Common myeloid progenitor, CD34-positive (primary cell): Measurements from ENCODE around the gene TEX10.

Experiments
- CTCF ChIA-PET: fragments of 350-600 bp; sonication (Branson Sonifier 250); formaldehyde crosslinking; loops from one replicate; lab custom pipeline; 2021; ENCODE audit warnings: antibody characterized with exemption; lab: Charles Lee
- POLR2A ChIA-PET: fragments of 350-600 bp; sonication (Branson Sonifier 250); formaldehyde crosslinking; loops from one replicate; lab custom pipeline; 2021; ENCODE audit warnings: antibody characterized with exemption; lab: Charles Lee
- DNase-seq, 3 donors: peaks; one replicate each; pipeline versions ENCODE4 v3.0.0 to v3.0.0-alpha.2; 2013
- H3K27ac ChIP-seq, 2 experiments: 1 replicate in 1 of 2; 2 replicates in 1 of 2; pipeline ENCODE4 v1.7.0; 2013; ENCODE audit warnings: inconsistent platforms in 2 of 2, low read length in 2 of 2, mild to moderate bottlenecking in 2 of 2, low read depth in 1 of 2, moderate library complexity in 1 of 2; ENCODE audit not compliant: severe bottlenecking in 2 of 2, insufficient read depth in 1 of 2, poor library complexity in 1 of 2
- H3K27me3 ChIP-seq, 5 experiments: replicated peaks in 2 of 5; 1 replicate in 3 of 5; 2 replicates in 2 of 5; pipeline versions ENCODE4 v1.6.1 to v1.7.0; 2013; ENCODE audit warnings: low read length in 4 of 5, mild to moderate bottlenecking in 2 of 5, moderate library complexity in 2 of 5, inconsistent platforms in 1 of 5; ENCODE audit not compliant: insufficient read depth in 5 of 5, control insufficient read depth in 4 of 5
- H3K36me3 ChIP-seq, 4 experiments: 1 replicate in 2 of 4; 2 replicates in 2 of 4; pipeline versions ENCODE4 v1.6.1 to v1.7.0; 2013; ENCODE audit warnings: low read length in 3 of 4, control low read depth in 1 of 4, mild to moderate bottlenecking in 1 of 4; ENCODE audit not compliant: control insufficient read depth in 4 of 4, insufficient read depth in 4 of 4
- H3K4me1 ChIP-seq, 4 experiments: 1 replicate in 3 of 4; 2 replicates in 1 of 4; pipeline versions ENCODE4 v1.6.1 to v1.7.1; 2013; ENCODE audit warnings: low read length in 3 of 4, mild to moderate bottlenecking in 3 of 4, control low read depth in 1 of 4, inconsistent platforms in 1 of 4, moderate library complexity in 1 of 4; ENCODE audit not compliant: control insufficient read depth in 4 of 4, insufficient read depth in 4 of 4; ENCODE audit errors: control extremely low read depth in 1 of 4
- H3K4me3 ChIP-seq, 7 experiments: 1 replicate in 4 of 7; 2 replicates in 3 of 7; pipeline versions ENCODE4 v1.5.1 to v1.7.0; 2013; ENCODE audit warnings: mild to moderate bottlenecking in 7 of 7, low read length in 6 of 7, moderate library complexity in 6 of 7, inconsistent platforms in 2 of 7, low read depth in 2 of 7, control low read depth in 1 of 7; ENCODE audit not compliant: insufficient read depth in 4 of 7, control insufficient read depth in 1 of 7; ENCODE audit errors: extremely low read depth in 1 of 7
- H3K9me3 ChIP-seq, 5 experiments: 1 replicate in 4 of 5; 2 replicates in 1 of 5; pipeline versions ENCODE4 v1.6.1 to v1.7.1; 2013; ENCODE audit warnings: low read length in 4 of 5, mild to moderate bottlenecking in 2 of 5, inconsistent platforms in 1 of 5, low read depth in 1 of 5, moderate library complexity in 1 of 5; ENCODE audit not compliant: control insufficient read depth in 4 of 5, insufficient read depth in 2 of 5; ENCODE audit errors: control extremely low read depth in 1 of 5
- WGBS: methylation state at CpG from one replicate; pipeline ENCODE4 v1.1.5; 2013; ENCODE audit not compliant: insufficient coverage; 5-methylcytosine and 5-hydroxymethylcytosine counted together

The TEX10 gene

DNA sequence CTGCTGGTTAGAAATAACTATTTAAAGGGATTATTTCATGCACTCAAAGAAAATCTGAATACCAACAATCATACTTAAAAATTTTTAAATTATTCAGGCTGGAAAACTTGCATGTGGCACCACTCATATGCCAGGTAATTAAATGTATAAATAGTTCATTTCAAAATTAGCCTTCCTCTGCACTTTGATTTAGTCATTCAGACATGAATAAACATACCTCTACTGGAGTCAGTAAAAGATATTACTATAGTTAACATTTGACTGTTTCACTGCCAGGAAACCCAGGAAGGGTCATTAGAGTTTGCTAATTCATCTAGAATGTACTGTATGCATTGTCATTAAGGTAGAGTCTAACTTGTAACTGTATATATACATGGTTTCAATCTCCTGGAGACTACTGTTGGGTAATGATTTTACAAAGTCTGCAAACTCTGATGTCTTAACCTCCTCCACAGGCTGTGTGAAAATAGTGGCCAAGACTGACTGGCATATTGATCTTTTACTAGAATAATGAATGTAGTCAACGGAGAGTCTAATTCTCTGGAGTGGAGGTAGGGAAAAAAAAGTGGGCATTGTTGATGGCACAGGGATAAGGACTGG lies 43.7 kb downstream of the TEX10 start:
- no peaks in the 10 kb centered on the region for H3K4me1 ChIP-seq
- no peak overlapping the region for H3K4me3 ChIP-seq
- no peak overlapping the region for H3K27ac ChIP-seq
- H3K36me3 ChIP-seq, result peaks cover 29 to 92% (median 52%) of the 10 kb centered on the region in 4 experiments
- WGBS, result 100% methylated on average over 1 of the region's 1 CpG
- H3K9me3 ChIP-seq, result peaks cover 0 to 13% (median 0%) of the 10 kb centered on the region in 5 experiments
- no peaks in the 10 kb centered on the region for H3K27me3 ChIP-seq
- POLR2A ChIA-PET, result no interaction called here
- DNase-seq, result no peak
- CTCF ChIA-PET, result no interaction called here

DNA sequence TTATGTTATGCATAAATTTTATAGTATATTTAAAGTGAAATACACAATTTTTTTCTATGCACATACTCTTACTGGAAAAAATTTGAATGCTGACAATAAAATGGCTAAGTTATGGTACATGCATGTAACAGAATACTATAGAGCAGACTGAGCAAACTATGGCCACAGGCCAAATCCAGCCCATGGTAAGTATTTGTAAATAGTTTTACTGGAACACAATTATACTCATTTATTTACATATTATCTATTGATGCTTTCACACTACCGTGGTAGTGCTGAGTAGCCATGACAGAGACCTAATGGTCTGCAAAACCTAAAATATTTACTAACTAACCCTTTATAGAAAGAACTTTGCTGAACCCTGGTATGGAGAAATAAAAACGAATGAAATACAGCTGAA lies 45.7 kb downstream of the TEX10 start:
- no peak for DNase-seq
- no peaks in the 10 kb centered on the region for H3K27me3 ChIP-seq
- peaks cover 28 to 96% (median 64%) of the 10 kb centered on the region in 4 experiments for H3K36me3 ChIP-seq
- no peak overlapping the region for H3K27ac ChIP-seq
- no peaks in the 10 kb centered on the region for H3K4me1 ChIP-seq
- POLR2A ChIA-PET, result interaction anchor here (0.7 kb wide), 1 partner anchor 9 kb away, joined by 5 read pairs; no protein-coding TSS in a partner anchor
- CTCF ChIA-PET, result no interaction called here
- 100% methylated on average over 1 of the region's 2 CpGs for WGBS
- no peak overlapping the region for H3K4me3 ChIP-seq
- H3K9me3 ChIP-seq, result peaks cover 0 to 3% (median 0%) of the 10 kb centered on the region in 5 experiments

DNA sequence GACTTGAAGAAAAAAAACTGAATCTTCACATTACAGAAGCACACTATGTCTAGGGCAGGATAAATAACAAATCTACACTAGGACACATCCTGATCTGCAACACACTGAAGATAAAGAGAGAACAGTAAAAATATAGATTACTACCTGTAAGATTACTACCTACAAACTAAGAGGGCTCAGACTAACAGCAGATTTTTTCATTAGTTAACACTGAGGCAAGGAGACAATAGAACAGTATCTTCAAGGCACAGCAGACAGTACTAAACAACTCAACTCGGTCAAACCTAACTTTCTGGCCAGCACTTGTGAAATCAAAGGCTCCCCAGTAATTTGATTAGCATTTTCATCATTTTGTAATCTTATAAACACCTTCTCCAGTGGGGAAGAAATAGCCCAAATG lies 46.5 kb downstream of the TEX10 start:
- no peak overlapping the region for H3K27ac ChIP-seq
- POLR2A ChIA-PET, result no interaction called here
- 83% methylated on average over 1 of the region's 1 CpG for WGBS
- H3K27me3 ChIP-seq, result no peaks in the 10 kb centered on the region
- peaks cover 0 to 3% (median 0%) of the 10 kb centered on the region in 5 experiments for H3K9me3 ChIP-seq
- no peaks in the 10 kb centered on the region for H3K4me1 ChIP-seq
- peaks cover 30 to 96% (median 67%) of the 10 kb centered on the region in 4 experiments for H3K36me3 ChIP-seq
- DNase-seq, result no peak
- CTCF ChIA-PET, result interaction anchor here (0.6 kb wide), 1 partner anchor 20 kb away, joined by 3 read pairs; no protein-coding TSS in a partner anchor
- no peak overlapping the region for H3K4me3 ChIP-seq

DNA sequence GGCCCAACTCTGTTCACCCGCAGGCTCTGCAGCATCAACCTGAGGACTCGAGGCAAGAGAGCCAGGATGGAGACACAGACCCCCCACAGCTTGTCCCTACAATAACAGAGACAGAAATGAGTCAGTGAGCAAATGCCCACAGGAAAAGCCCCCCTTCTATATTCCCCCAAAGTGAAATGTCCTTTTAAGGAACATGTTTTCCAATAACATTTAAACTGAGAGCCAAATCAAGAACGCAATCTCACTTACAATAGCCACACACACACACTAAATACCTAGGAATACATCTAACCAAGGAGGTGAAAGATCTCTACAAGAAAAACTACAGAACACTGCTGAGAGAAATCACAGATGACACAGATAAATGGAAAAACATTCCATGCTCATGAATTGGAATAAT lies 49.0 kb downstream of the TEX10 start:
- DNase-seq, result no peak
- ChIA-PET CTCF (no interaction called here), POLR2A (no interaction called here)
- Histone ChIP-seq H3K36me3 (peaks cover 28 to 96% (median 62%) of the 10 kb centered on the region in 4 experiments), H3K4me1 (no peaks in the 10 kb centered on the region), H3K27me3 (no peaks in the 10 kb centered on the region), H3K4me3 (no peak overlapping the region), H3K9me3 (peaks cover 0 to 3% (median 0%) of the 10 kb centered on the region in 5 experiments), H3K27ac (no peak overlapping the region)
- WGBS, result 100% methylated on average over 3 of the region's 3 CpGs

DNA sequence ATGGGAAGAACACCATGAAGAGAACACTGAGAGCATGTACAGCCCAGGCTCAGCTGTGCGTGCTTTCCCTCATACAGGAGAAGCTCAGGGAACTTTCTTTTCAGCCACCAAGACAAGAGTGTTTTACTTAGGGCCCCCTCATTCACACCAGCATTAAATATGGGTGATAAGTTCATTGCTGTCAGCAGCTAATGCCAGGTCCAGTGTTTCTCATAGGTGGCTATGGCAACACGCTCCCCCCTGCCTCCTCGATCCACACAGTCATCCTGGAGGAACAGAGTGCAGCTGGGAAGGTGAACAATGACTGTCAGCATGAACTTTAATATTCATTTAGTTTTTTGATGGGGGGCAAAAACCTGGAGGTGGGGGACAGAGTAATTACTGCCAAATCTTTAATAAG lies 54.4 kb downstream of the TEX10 start:
- WGBS, result 100% methylated on average over 2 of the region's 3 CpGs
- CTCF ChIA-PET, result interaction anchor here (0.7 kb wide), 1 partner anchor 25 kb away, joined by 4 read pairs; no protein-coding TSS in a partner anchor
- POLR2A ChIA-PET, result interaction anchor here (0.6 kb wide), 1 partner anchor 9 kb away, joined by 5 read pairs; no protein-coding TSS in a partner anchor
- no peak for DNase-seq
- H3K36me3 ChIP-seq, result peaks cover 24 to 96% (median 67%) of the 10 kb centered on the region in 4 experiments
- no peak overlapping the region for H3K27ac ChIP-seq
- no peaks in the 10 kb centered on the region for H3K27me3 ChIP-seq
- H3K4me3 ChIP-seq, result no peak overlapping the region
- H3K4me1 ChIP-seq, result no peaks in the 10 kb centered on the region
- H3K9me3 ChIP-seq, result no peaks in the 10 kb centered on the region

DNA sequence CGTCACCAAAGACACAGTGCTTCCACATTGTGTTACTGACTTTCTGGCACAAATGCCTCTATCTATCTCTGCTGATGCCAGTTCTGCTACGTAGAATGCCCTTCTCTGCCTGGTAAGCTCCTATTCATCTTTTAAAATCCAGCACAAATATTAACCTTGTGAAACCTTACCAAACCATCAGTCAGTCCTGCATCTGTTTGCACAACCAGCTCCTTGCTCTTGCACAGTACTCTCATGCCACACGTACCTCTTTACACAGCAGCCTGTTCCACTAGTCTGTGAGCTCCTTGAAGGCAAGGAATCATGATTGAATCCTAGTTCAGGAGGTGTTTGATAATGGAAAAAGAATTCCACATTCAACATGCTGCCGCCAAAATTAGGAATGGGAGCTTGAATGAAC lies 56.3 kb downstream of the TEX10 start:
- H3K27ac ChIP-seq, result no peak overlapping the region
- ChIA-PET CTCF (interaction anchor here (0.7 to 1.2 kb wide), 4 partner anchors 14 to 269 kb away, joined by 3 read pairs; no protein-coding TSS in a partner anchor), POLR2A (no interaction called here)
- H3K4me3 ChIP-seq, result no peak overlapping the region
- no peak for DNase-seq
- no peaks in the 10 kb centered on the region for H3K27me3 ChIP-seq
- H3K9me3 ChIP-seq, result no peaks in the 10 kb centered on the region
- H3K4me1 ChIP-seq, result no peaks in the 10 kb centered on the region
- H3K36me3 ChIP-seq, result peaks cover 26 to 96% (median 62%) of the 10 kb centered on the region in 4 experiments
- 100% methylated on average over 3 of the region's 4 CpGs for WGBS

DNA sequence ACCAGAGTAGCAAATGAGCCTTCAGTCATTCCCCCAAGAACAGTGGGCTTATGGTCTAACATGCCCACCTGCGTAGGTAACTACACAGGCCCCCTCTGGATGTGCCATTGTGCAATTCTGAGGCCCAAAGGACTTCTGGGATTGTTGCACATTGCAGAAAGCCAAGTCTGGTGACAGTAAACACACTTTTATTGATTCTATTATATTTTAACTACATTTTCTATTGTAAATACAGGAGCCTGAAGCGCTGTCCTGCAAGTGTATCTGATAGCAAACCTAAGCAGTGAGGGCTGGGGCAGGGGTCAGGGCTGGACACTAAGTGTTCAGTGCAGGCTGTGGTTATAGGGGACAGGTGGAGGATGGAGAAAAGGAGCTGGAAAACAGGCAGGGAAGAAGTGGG lies 57.5 kb downstream of the TEX10 start:
- Histone ChIP-seq H3K36me3 (peaks cover 20 to 91% (median 58%) of the 10 kb centered on the region in 4 experiments), H3K27me3 (no peaks in the 10 kb centered on the region), H3K4me1 (no peaks in the 10 kb centered on the region), H3K27ac (no peak overlapping the region), H3K9me3 (no peaks in the 10 kb centered on the region), H3K4me3 (no peak overlapping the region)
- ChIA-PET POLR2A (no interaction called here), CTCF (interaction anchor here (1.2 kb wide), 1 partner anchor 268 kb away, joined by 3 read pairs; no protein-coding TSS in a partner anchor)
- no peak for DNase-seq
- WGBS, result no CpG with 5 or more reads among the region's 2 CpGs
